Body of pancreas (tissue), 4 donors: ENCODE results near the gene SMO.

Source experiments
- CTCF ChIP-seq, 7 experiments: fragments of 450-650 bp in 4 of 7; fragments of 200-600 bp in 3 of 7; sonication (generic) in 3 of 7; IDR thresholded peaks; one replicate each; pipeline ENCODE4 v1.5.1; 2016 to 2019; ENCODE audit warnings: antibody characterized with exemption in 7 of 7
- POLR2A ChIP-seq, 3 donors: fragments of 450-650 bp; IDR thresholded peaks; one replicate each; pipeline ENCODE4 v1.6.1; 2016; ENCODE audit warnings: antibody characterized with exemption in 3 of 3, mild to moderate bottlenecking in 2 of 3

- no peak for TF ChIP-seq CTCF (IDR thresholded peaks at IDR 0.05)
- TF ChIP-seq POLR2A (IDR thresholded peaks at IDR 0.05): no peak
Measured at GRCh38 chr7:129203050-129203741, 14.8 kb downstream of the SMO start.
